H9 (cell line): ENCODE measurements around the gene MALT1. TPM values are rescaled to one million over a fixed set of nuclear protein-coding genes. Genes with fewer than 3 reads are reported as not detected.

ENCODE experiments used
- DNase-seq: peaks from one replicate; pipeline ENCODE4 v3.0.0-alpha.2; 2017
- H2AFZ ChIP-seq: one replicate; pipeline ENCODE4 v1.6.1; 2013; ENCODE audit warnings: mild to moderate bottlenecking, low read length, control low read depth, moderate library complexity
- H2AK5ac ChIP-seq: 2 replicates; pipeline ENCODE4 v1.6.1; 2013; ENCODE audit warnings: low read length, control low read depth, mixed read lengths; ENCODE audit not compliant: insufficient read length
- H2BK120ac ChIP-seq: one replicate; pipeline ENCODE4 v1.6.1; 2013; ENCODE audit warnings: low read depth, mild to moderate bottlenecking, low read length, control low read depth, inconsistent platforms; ENCODE audit not compliant: poor library complexity, severe bottlenecking
- H2BK12ac ChIP-seq: 2 replicates; pipeline ENCODE4 v1.6.1; 2013; ENCODE audit warnings: low read length, control low read depth, mixed read lengths, low read depth; ENCODE audit not compliant: insufficient read length
- H2BK15ac ChIP-seq: 2 replicates; pipeline ENCODE4 v1.6.1; 2013; ENCODE audit warnings: low read depth, low read length, control low read depth
- H2BK20ac ChIP-seq: one replicate; pipeline ENCODE4 v1.6.1; 2013; ENCODE audit warnings: low read depth, mild to moderate bottlenecking, low read length, control low read depth, inconsistent platforms; ENCODE audit not compliant: poor library complexity, severe bottlenecking
- H2BK5ac ChIP-seq: 2 replicates; pipeline ENCODE4 v1.6.1; 2013; ENCODE audit warnings: low read length, control low read depth, mixed read lengths; ENCODE audit not compliant: insufficient read length
- H3K14ac ChIP-seq: 2 replicates; pipeline ENCODE4 v1.6.1; 2013; ENCODE audit warnings: low read length, control low read depth; ENCODE audit not compliant: insufficient read depth
- H3K18ac ChIP-seq: 2 replicates; pipeline ENCODE4 v1.6.1; 2013; ENCODE audit warnings: low read depth, mild to moderate bottlenecking, mixed read lengths, low read length, control low read depth; ENCODE audit not compliant: insufficient read length
- H3K23ac ChIP-seq: 2 replicates; pipeline ENCODE4 v1.6.1; 2013; ENCODE audit warnings: low read length, control low read depth, mixed read lengths, low read depth; ENCODE audit not compliant: insufficient read length
- H3K23me2 ChIP-seq: 2 replicates; pipeline ENCODE4 v1.6.1; 2013; ENCODE audit warnings: low read depth, mild to moderate bottlenecking, mixed read lengths, low read length, control low read depth; ENCODE audit not compliant: insufficient read length, poor library complexity, severe bottlenecking
- H3K27ac ChIP-seq: 2 replicates; pipeline ENCODE4 v1.5.1; 2013; ENCODE audit warnings: low read length, control low read depth, mixed read lengths, low read depth; ENCODE audit not compliant: insufficient read length
- H3K27me3 ChIP-seq: 2 replicates; pipeline ENCODE4 v1.6.1; 2013; ENCODE audit warnings: low read length, control low read depth, inconsistent platforms; ENCODE audit not compliant: insufficient read depth
- H3K4ac ChIP-seq: 2 replicates; pipeline ENCODE4 v1.6.1; 2013; ENCODE audit warnings: low read depth, mild to moderate bottlenecking, control low read depth, inconsistent platforms, low read length, moderate library complexity
- H3K4me1 ChIP-seq: 2 replicates; pipeline ENCODE4 v1.6.1; 2013; ENCODE audit warnings: low read length, control low read depth, inconsistent platforms; ENCODE audit not compliant: insufficient read depth
- H3K4me2 ChIP-seq: 2 replicates; pipeline ENCODE4 v1.6.1; 2013; ENCODE audit warnings: low read length, control low read depth, mixed read lengths; ENCODE audit not compliant: insufficient read length, insufficient read depth
- H3K56ac ChIP-seq: 2 replicates; pipeline ENCODE4 v1.6.1; 2013; ENCODE audit warnings: low read depth, mild to moderate bottlenecking, mixed read lengths, low read length, control low read depth; ENCODE audit not compliant: insufficient read length
- H3K79me1 ChIP-seq: 2 replicates; pipeline ENCODE4 v1.6.1; 2013; ENCODE audit warnings: low read depth, mild to moderate bottlenecking, moderate library complexity, low read length, control low read depth, inconsistent platforms; ENCODE audit not compliant: insufficient read depth, poor library complexity, severe bottlenecking
- H3K79me2 ChIP-seq: 2 replicates; pipeline ENCODE4 v1.6.1; 2013; ENCODE audit warnings: low read length, control low read depth, inconsistent platforms; ENCODE audit not compliant: insufficient read depth
- H3K9ac ChIP-seq: 2 replicates; pipeline ENCODE4 v1.6.1; 2013; ENCODE audit warnings: low read length, control low read depth, mixed read lengths; ENCODE audit not compliant: insufficient read length; ENCODE audit errors: extremely low read depth
- H3K9me3 ChIP-seq: one replicate; pipeline ENCODE4 v1.6.1; 2013; ENCODE audit warnings: low read depth, low read length, inconsistent platforms; ENCODE audit not compliant: control insufficient read depth
- H3T11ph ChIP-seq: one replicate; pipeline ENCODE4 v1.6.1; 2013; ENCODE audit warnings: mild to moderate bottlenecking, low read length, control low read depth, inconsistent platforms
- H4K20me1 ChIP-seq: one replicate; pipeline ENCODE4 v1.6.1; 2013; ENCODE audit not compliant: control insufficient read depth, insufficient read length, insufficient read depth
- H4K5ac ChIP-seq: 2 replicates; pipeline ENCODE4 v1.6.1; 2013; ENCODE audit warnings: low read depth, mild to moderate bottlenecking, mixed read lengths, low read length, control low read depth; ENCODE audit not compliant: insufficient read length
- H4K8ac ChIP-seq: replicated peaks from 2 replicates; pipeline ENCODE4 v1.6.1; 2013; ENCODE audit warnings: low read length, control low read depth, mixed read lengths, low read depth; ENCODE audit not compliant: insufficient read length
- H4K91ac ChIP-seq: 2 replicates; pipeline ENCODE4 v1.6.1; 2013; ENCODE audit warnings: low read depth, mild to moderate bottlenecking, moderate library complexity, mixed read lengths, low read length, control low read depth; ENCODE audit not compliant: insufficient read length
- H3K27ac Mint-ChIP-seq, 3 experiments: 2 replicates in 2 of 3; 3 replicates in 1 of 3; pipeline ENCODE4 v1.8.0; 2020 to 2021; ENCODE audit warnings: mixed read lengths in 3 of 3, mild to moderate bottlenecking in 1 of 3, moderate library complexity in 1 of 3
- H3K27me3 Mint-ChIP-seq: 2 replicates; pipeline ENCODE4 v1.8.0; 2021; ENCODE audit warnings: low read depth, mild to moderate bottlenecking, moderate library complexity, mixed read lengths
- H3K36me3 Mint-ChIP-seq, 3 experiments: 2 replicates in 2 of 3; 3 replicates in 1 of 3; pipeline ENCODE4 v1.8.0; 2020 to 2021; ENCODE audit warnings: low read depth in 3 of 3, mixed read lengths in 3 of 3; ENCODE audit not compliant: insufficient read depth in 1 of 3
- H3K4me1 Mint-ChIP-seq, 2 experiments: 2 replicates each; pipeline ENCODE4 v1.8.0; 2020; ENCODE audit warnings: mixed read lengths in 2 of 2
- H3K4me3 Mint-ChIP-seq, 2 experiments: 2 replicates in 1 of 2; 3 replicates in 1 of 2; pipeline ENCODE4 v1.8.0; 2020 to 2021; ENCODE audit warnings: mild to moderate bottlenecking in 2 of 2, mixed read lengths in 2 of 2, moderate library complexity in 1 of 2
- H3K9me3 Mint-ChIP-seq, 2 experiments: 2 replicates in 1 of 2; 3 replicates in 1 of 2; pipeline ENCODE4 v1.8.0; 2020; ENCODE audit warnings: mild to moderate bottlenecking in 2 of 2, mixed read lengths in 2 of 2, moderate library complexity in 1 of 2
- WGBS: extraction: QIAGEN DNeasy Blood & Tissue Kit; methylation state at CpG from one replicate; pipeline ENCODE4 v1.1.7; 2013; ENCODE audit warnings: missing lambda C conversion rate, low lambda C conversion rate, mixed read lengths; ENCODE audit not compliant: insufficient read length; ENCODE audit errors: extremely low coverage; 5-methylcytosine and 5-hydroxymethylcytosine counted together
- total RNA-seq: library from RNA; stranded (reverse); gene quantifications from 2 replicates; pipeline ENCODE4 v1.2.1, GENCODE V29; 2021
- TF ChIP-seq, protein P1 (sequence below): fragments of 200-600 bp; sonication (generic); conservative IDR thresholded peaks from 3 replicates; pipeline ENCODE4 v1.8.0; 2021; ENCODE audit warnings: antibody characterized with exemption, mild to moderate bottlenecking

MALT1 gene
- total RNA-seq, 1 experiment from 2014 or later, result 18.1 TPM

DNA sequence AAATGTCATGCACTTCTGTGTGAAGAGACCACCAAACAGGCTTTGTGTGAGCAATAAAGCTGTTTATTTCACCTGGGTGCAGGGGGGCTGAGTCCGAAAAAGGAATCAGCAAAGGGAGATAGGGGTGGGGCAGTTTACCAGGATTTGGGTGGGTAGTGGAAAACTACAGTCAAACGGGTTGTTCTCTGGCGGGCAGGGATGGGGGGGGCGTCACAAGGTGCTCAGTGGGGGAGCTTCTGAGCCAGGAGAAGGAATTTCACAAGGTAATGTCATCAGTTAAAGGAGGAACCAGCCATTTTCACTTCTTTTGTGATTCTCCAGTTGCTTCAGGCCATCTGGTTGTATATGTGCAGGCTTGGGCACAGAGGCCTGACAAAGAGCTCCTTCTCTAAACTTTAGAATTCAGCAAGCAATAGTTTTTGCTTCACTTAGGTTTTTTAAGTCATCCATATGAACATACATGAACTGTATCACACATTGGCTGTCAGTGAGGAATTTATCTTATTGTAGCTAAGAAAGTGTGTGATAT, 24.9 kb upstream of the MALT1 start:
- TF ChIP-seq, protein P1, sequence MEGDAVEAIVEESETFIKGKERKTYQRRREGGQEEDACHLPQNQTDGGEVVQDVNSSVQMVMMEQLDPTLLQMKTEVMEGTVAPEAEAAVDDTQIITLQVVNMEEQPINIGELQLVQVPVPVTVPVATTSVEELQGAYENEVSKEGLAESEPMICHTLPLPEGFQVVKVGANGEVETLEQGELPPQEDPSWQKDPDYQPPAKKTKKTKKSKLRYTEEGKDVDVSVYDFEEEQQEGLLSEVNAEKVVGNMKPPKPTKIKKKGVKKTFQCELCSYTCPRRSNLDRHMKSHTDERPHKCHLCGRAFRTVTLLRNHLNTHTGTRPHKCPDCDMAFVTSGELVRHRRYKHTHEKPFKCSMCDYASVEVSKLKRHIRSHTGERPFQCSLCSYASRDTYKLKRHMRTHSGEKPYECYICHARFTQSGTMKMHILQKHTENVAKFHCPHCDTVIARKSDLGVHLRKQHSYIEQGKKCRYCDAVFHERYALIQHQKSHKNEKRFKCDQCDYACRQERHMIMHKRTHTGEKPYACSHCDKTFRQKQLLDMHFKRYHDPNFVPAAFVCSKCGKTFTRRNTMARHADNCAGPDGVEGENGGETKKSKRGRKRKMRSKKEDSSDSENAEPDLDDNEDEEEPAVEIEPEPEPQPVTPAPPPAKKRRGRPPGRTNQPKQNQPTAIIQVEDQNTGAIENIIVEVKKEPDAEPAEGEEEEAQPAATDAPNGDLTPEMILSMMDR, result no peak
- H3K4me1 ChIP-seq, result no peaks in the 10 kb centered on the region
- no peaks in the 10 kb centered on the region for H3K4me1 Mint-ChIP-seq
- no peaks in the 10 kb centered on the region for H3K79me2 ChIP-seq
- H3T11ph ChIP-seq, result no peak overlapping the region
- H2BK120ac ChIP-seq, result no peak overlapping the region
- H4K20me1 ChIP-seq, result no peaks in the 10 kb centered on the region
- H3K27ac Mint-ChIP-seq, result no peak overlapping the region
- H3K9me3 Mint-ChIP-seq, result peaks cover 5 to 7% of the 10 kb centered on the region in 2 experiments; a peak in 4 of 5 replicates
- H3K56ac ChIP-seq, result no peak overlapping the region
- no peak overlapping the region for H3K27ac ChIP-seq
- H3K23me2 ChIP-seq, result no peaks in the 10 kb centered on the region
- no peak overlapping the region for H3K9ac ChIP-seq
- H4K5ac ChIP-seq, result no peak overlapping the region
- H2AFZ ChIP-seq, result no peak overlapping the region
- WGBS, result no CpG with 5 or more reads among the region's 4 CpGs
- no peak overlapping the region for H3K4me3 Mint-ChIP-seq
- no peaks in the 10 kb centered on the region for H3K27me3 Mint-ChIP-seq
- H2BK12ac ChIP-seq, result no peak overlapping the region
- no peak overlapping the region for H3K14ac ChIP-seq
- H3K79me1 ChIP-seq, result no peaks in the 10 kb centered on the region
- H3K23ac ChIP-seq, result no peak overlapping the region
- H4K8ac ChIP-seq, result no peak overlapping the region
- no peaks in the 10 kb centered on the region for H3K9me3 ChIP-seq
- no peak overlapping the region for H2BK20ac ChIP-seq
- no peak overlapping the region for H2BK5ac ChIP-seq
- peaks cover 0 to 9% (median 5%) of the 10 kb centered on the region in 3 experiments; a peak in 2 of 7 replicates for H3K36me3 Mint-ChIP-seq
- DNase-seq, result no peak
- no peaks in the 10 kb centered on the region for H3K27me3 ChIP-seq
- H2BK15ac ChIP-seq, result no peak overlapping the region
- H4K91ac ChIP-seq, result no peak overlapping the region
- no peak overlapping the region for H3K18ac ChIP-seq
- no peak overlapping the region for H2AK5ac ChIP-seq
- no peak overlapping the region for H3K4ac ChIP-seq
- no peak overlapping the region for H3K4me2 ChIP-seq
